Midbrain (tissue), 1 donor: Measurements from ENCODE around the gene ZNF396.

Source experiments
- DNase-seq: peaks from one replicate; lab custom pipeline; 2025; lab: John Stamatoyannopoulos, UW

The ZNF396 gene

GRCh38 chr18:35376742-35377695 is at the start of gene ZNF396:
TSS of gene ZNF396 (minus strand) at chr18:35377337. CDS start at chr18:35374292, 3,045 bp downstream.
- peak; percentile 66 for DNase-seq

- DNase-seq, result no peak
Observed at GRCh38 chr18:35426786-35427185, 49.6 kb upstream of the ZNF396 start.

DNA sequence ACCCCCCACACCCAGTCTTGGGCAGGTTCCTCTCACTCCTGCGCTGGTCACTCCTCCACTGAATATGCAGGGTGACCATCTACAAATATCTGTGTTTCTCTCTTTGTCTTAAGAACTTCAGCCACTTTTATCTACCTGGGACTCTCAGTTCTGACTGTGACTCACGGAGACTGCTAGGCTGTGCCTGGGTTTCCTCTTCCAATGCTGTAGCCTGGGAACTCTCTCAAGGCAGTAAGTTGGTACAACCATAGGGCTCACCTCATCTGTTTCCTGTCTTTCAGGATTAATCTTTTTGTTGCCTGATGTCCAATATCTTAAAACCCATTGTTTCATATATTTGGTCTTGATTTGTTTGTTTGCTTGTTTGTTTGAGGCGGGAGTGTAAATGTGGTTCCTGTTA is 47.2 kb upstream of the ZNF396 start:
- no peak for DNase-seq

DNA sequence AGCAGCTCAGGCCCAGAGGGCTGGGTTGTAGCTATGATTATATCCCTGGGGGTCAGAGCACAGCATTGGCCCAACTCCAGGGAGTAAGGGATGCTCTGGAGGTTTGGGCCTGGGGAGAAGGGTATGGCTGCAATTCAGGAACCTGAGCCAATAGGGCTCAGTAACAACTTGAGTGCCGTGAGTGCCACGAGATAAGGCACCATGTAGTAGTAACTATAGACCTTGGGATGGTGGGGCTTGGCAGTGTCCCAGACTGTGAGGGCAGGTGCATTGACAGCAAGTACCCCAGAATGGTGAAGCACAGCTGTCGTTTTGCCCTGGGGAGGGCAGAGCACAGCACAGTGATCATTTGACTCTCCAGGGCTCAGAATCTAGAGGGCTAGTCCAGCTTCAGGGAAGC is 45.1 kb upstream of the ZNF396 start:
- DNase-seq, result no peak

GRCh38 chr18:35418610-35419009 is 41.5 kb upstream of the ZNF396 start:
- DNase-seq, result no peak

GRCh38 chr18:35417223-35417622 is 40.1 kb upstream of the ZNF396 start:
- DNase-seq, result no peak

DNA sequence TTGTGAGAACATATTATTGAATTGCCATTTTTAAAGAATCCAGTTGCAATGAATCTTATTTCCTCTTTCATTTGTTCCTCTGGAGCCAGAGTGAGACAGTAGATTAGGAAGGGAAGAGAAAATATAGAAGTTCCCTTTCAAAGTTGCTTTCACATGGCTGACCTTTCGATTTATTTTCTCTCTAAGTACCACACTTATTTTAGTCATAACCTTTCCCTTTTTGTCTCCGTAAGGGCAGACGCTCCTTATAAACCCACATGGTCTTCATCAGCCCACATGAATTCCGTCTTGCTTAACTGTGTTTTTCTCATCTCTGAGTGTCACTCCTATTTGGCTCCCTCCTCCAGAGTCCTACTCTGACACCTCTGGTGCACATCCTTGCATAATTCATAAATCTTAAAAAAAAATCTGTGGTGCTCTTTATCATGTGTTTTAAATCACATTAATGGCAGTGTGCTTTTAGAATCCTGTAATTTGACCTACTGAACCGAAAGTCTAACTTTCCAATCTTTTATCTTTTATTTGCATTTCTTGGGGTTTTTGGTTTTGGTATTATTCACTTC is 38.5 kb upstream of the ZNF396 start:
- DNase-seq, result no peak

DNA sequence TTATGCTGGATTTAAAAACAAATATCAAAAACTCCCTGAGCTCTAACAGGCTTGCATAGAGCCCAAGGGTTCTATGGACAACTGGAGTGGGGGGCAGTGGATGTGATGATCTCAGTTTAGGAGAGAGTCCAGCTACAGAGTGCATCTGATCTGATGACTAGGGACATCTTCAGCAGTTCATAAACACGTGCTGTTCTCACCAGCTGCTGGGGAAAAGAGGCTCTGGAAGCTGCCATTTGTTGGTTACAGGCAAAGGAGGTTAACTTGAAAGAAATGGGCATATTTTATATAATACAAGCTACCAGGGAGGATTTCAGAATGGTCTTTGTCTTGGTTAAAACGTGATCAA is 36.0 kb upstream of the ZNF396 start:
- DNase-seq, result no peak

DNA sequence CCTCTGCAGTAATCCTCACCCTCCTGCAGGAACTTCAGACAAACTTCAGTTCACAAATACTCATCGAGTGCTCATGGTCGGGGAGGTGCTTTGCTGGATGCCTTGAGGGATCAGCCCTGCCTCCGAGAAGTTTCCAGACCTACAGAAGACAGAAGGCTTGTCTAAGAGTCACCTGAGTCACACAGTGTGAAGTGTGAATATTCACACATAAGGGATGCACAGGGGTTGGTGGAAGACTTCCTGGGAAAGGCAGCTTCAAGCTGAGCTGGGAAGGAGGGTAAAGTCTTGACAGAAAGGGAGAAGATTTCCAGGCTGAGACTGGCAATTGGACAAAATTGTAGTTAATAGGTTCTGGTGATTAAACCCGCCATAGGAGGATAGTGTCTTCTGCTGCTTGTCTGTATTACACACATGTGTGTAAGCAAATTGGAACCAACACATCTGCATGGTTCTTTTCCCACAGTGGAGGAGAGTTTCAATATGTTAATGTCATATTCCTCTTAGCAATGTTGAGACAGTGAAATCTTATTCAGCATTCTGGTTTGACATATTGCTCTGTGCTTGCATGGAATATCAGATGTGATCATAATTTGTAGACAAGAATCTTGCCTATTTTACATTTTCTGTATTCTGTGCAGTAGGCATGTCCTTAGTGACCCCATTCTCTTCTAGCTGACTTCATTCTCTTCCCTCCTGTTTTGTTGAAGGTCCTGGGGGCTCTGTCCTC is 34.7 kb upstream of the ZNF396 start:
- DNase-seq, result no peak

DNA sequence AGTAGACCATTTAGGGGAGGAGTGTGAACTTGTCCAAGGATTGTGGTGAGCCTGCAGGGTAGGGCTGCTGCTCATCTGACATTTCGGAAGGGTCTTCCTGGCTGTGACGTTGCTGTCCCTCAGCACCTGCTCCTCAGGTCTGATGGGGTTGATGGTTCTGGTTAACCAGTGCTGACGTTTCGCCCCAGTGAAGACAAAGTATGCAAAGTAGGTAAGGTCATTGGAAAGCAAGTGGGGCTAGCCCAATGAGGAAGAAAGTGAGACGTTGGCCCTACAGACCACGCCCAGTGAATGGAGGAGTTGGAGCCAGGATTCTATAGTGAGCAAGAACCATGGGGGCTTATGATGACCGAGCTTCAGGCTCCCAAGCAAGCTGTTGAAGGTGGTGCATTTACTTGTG is 33.4 kb upstream of the ZNF396 start:
- no peak for DNase-seq

GRCh38 chr18:35409911-35410310 is 32.8 kb upstream of the ZNF396 start:
- no peak for DNase-seq

DNA sequence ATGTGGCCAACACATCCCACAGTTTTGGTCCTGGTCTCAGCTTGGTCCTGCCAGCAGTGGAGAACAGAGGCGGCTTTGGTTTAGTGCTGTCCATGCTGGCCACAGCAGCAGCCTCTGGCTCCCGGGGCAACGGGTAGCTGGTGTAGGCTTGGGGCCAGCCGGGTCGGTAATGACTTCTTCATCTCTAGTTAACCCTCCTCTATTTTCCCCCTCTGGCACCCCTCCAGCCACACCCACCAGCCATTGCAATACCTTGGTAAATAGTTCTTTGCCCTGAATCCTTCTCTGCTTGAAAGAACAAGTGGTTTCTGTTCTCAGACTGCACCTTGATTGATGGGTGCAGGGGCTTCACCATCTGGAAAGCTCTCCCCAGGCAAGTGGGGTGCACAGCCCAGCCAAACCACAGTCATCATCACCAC is 31.7 kb upstream of the ZNF396 start:
- DNase-seq, result no peak

- peak; percentile 78 for DNase-seq
Observed at GRCh38 chr18:35407871-35408481, 30.8 kb upstream of the ZNF396 start.

- no peak for DNase-seq
Observed at GRCh38 chr18:35406666-35407065, 29.5 kb upstream of the ZNF396 start.

- no peak for DNase-seq
Observed at GRCh38 chr18:35397976-35398375, 20.8 kb upstream of the ZNF396 start.

GRCh38 chr18:35393716-35394115 is 16.6 kb upstream of the ZNF396 start:
- DNase-seq, result no peak

GRCh38 chr18:35392375-35392774 is 15.2 kb upstream of the ZNF396 start:
- DNase-seq, result no peak

GRCh38 chr18:35390951-35391700 is 14.0 kb upstream of the ZNF396 start:
- no peak for DNase-seq

GRCh38 chr18:35389095-35389618 is 12.0 kb upstream of the ZNF396 start:
- no peak for DNase-seq

- no peak for DNase-seq
Observed at GRCh38 chr18:35387152-35387571, 10.0 kb upstream of the ZNF396 start.

DNA sequence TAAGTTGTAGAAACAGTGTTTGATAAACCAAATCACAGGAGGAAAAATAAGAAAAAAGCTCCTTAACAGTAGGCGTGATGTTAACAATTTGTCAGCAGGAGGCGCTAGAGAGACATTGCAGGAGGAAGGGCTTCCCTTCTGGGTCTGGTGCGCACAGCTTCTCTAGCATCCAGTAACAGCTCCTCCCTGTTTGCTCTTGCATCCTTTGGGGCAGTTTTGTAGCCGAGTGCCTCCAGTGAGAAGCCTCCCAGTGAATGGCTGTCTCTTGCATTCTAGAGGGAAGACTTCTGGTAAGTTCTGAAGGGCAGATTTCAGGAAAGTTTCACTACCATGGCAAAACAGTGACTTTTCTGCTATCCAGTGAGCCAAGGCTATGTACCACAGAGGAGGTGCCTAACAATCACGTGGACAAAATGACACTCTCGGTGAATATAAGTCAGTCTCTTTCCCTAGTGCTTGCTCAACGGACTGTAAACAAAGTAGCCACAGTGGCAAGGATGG is 9.5 kb upstream of the ZNF396 start:
- peak; percentile 85 for DNase-seq
